ENCODE measurements around the gene MAMDC2.
A peak's percentile ranks its signal among the peaks of the same experiment; 100 is the strongest.

The MAMDC2 gene

GRCh38 chr9:70045452-70045851 lies 1.8 kb downstream of the MAMDC2 start:
- no peaks in the 10 kb centered on the region for H3K36me3 Mint-ChIP-seq
- peak overlapping the region in 1 of 2 donors; percentile 8 for H3K4me3 Mint-ChIP-seq
- H3K9me3 Mint-ChIP-seq, result no peaks in the 10 kb centered on the region
- ATAC-seq (replicated peaks) (no peak), DNase-seq (no peak)
- H3K27ac Mint-ChIP-seq, result no peak overlapping the region
- peaks cover 55 to 64% of the 10 kb centered on the region in 2 donors for H3K27me3 Mint-ChIP-seq
- H3K4me1 Mint-ChIP-seq, result peaks cover 11 to 14% of the 10 kb centered on the region in 2 donors

GRCh38 chr9:70046274-70047070 lies 2.8 kb downstream of the MAMDC2 start:
- Mint-ChIP-seq H3K4me1 (peaks cover 11 to 14% of the 10 kb centered on the region in 2 donors), H3K36me3 (no peaks in the 10 kb centered on the region), H3K9me3 (no peaks in the 10 kb centered on the region), H3K4me3 (no peak overlapping the region), H3K27me3 (peaks cover 54 to 61% of the 10 kb centered on the region in 2 donors), H3K27ac (no peak overlapping the region)
- DNase-seq (no peak), ATAC-seq (replicated peaks) (no peak)

GRCh38 chr9:70049236-70049635 lies 5.6 kb downstream of the MAMDC2 start:
- DNase-seq, result no peak
- Mint-ChIP-seq H3K9me3 (no peaks in the 10 kb centered on the region), H3K4me1 (peaks cover 6 to 8% of the 10 kb centered on the region in 2 donors), H3K27me3 (peaks cover 39 to 53% of the 10 kb centered on the region in 2 donors), H3K36me3 (no peaks in the 10 kb centered on the region), H3K4me3 (no peak overlapping the region), H3K27ac (no peak overlapping the region)
- ATAC-seq (replicated peaks), result no peak

GRCh38 chr9:70049672-70050271 lies 6.1 kb downstream of the MAMDC2 start:
- Mint-ChIP-seq H3K27me3 (peaks cover 34 to 50% of the 10 kb centered on the region in 2 donors), H3K4me3 (no peak overlapping the region), H3K4me1 (peaks cover 1 to 3% of the 10 kb centered on the region in 2 donors), H3K9me3 (no peaks in the 10 kb centered on the region), H3K27ac (no peak overlapping the region), H3K36me3 (no peaks in the 10 kb centered on the region)
- DNase-seq (no peak), ATAC-seq (replicated peaks) (no peak)

GRCh38 chr9:70052768-70053167 lies 9.1 kb downstream of the MAMDC2 start:
- DNase-seq (no peak), ATAC-seq (replicated peaks) (no peak)
- H3K9me3 Mint-ChIP-seq, result no peaks in the 10 kb centered on the region
- no peak overlapping the region for H3K4me3 Mint-ChIP-seq
- no peaks in the 10 kb centered on the region for H3K36me3 Mint-ChIP-seq
- peaks cover 0 to 3% of the 10 kb centered on the region in 2 donors for H3K4me1 Mint-ChIP-seq
- H3K27me3 Mint-ChIP-seq, result peaks cover 22 to 29% of the 10 kb centered on the region in 2 donors
- no peak overlapping the region for H3K27ac Mint-ChIP-seq

GRCh38 chr9:70053864-70054263 lies 10.2 kb downstream of the MAMDC2 start:
- Mint-ChIP-seq H3K27me3 (peaks cover 15 to 24% of the 10 kb centered on the region in 2 donors), H3K36me3 (no peaks in the 10 kb centered on the region), H3K27ac (no peak overlapping the region), H3K4me1 (peaks cover 0 to 1% of the 10 kb centered on the region in 2 donors), H3K4me3 (no peak overlapping the region), H3K9me3 (no peaks in the 10 kb centered on the region)
- DNase-seq, result no peak
- no peak for ATAC-seq (replicated peaks)

GRCh38 chr9:70054521-70054920 lies 10.9 kb downstream of the MAMDC2 start:
- H3K4me1 Mint-ChIP-seq, result no peaks in the 10 kb centered on the region
- no peak overlapping the region for H3K4me3 Mint-ChIP-seq
- ATAC-seq (replicated peaks) (no peak), DNase-seq (no peak)
- H3K27me3 Mint-ChIP-seq, result peaks cover 14 to 24% of the 10 kb centered on the region in 2 donors
- H3K27ac Mint-ChIP-seq, result no peak overlapping the region
- H3K9me3 Mint-ChIP-seq, result no peaks in the 10 kb centered on the region
- H3K36me3 Mint-ChIP-seq, result no peaks in the 10 kb centered on the region

- Mint-ChIP-seq H3K9me3 (peaks cover 0 to 2% of the 10 kb centered on the region in 2 donors), H3K27me3 (peaks cover 14 to 24% of the 10 kb centered on the region in 2 donors), H3K27ac (no peak overlapping the region), H3K4me3 (no peak overlapping the region), H3K4me1 (no peaks in the 10 kb centered on the region), H3K36me3 (no peaks in the 10 kb centered on the region)
- DNase-seq (no peak), ATAC-seq (replicated peaks) (no peak)
Measured at GRCh38 chr9:70055406-70056210, 12.0 kb downstream of the MAMDC2 start.

GRCh38 chr9:70056211-70056944 lies 12.7 kb downstream of the MAMDC2 start:
- Mint-ChIP-seq H3K27me3 (peaks cover 14 to 20% of the 10 kb centered on the region in 2 donors), H3K9me3 (peaks cover 0 to 2% of the 10 kb centered on the region in 2 donors), H3K27ac (no peak overlapping the region), H3K4me1 (peaks cover 2 to 4% of the 10 kb centered on the region in 2 donors), H3K4me3 (no peak overlapping the region), H3K36me3 (no peaks in the 10 kb centered on the region)
- DNase-seq, result no peak
- ATAC-seq (replicated peaks), result no peak

- DNase-seq, result no peak
- Mint-ChIP-seq H3K4me1 (peaks cover 4 to 11% of the 10 kb centered on the region in 2 donors), H3K9me3 (peaks cover 0 to 2% of the 10 kb centered on the region in 2 donors), H3K36me3 (no peaks in the 10 kb centered on the region), H3K4me3 (no peak overlapping the region), H3K27ac (no peak overlapping the region), H3K27me3 (peaks cover 5 to 8% of the 10 kb centered on the region in 2 donors)
- no peak for ATAC-seq (replicated peaks)
Measured at GRCh38 chr9:70058569-70059116, 15.0 kb downstream of the MAMDC2 start.

GRCh38 chr9:70060148-70060882 lies 16.7 kb downstream of the MAMDC2 start:
- Mint-ChIP-seq H3K36me3 (no peaks in the 10 kb centered on the region), H3K27ac (no peak overlapping the region), H3K27me3 (peaks cover 4 to 7% of the 10 kb centered on the region in 2 donors), H3K4me1 (peaks cover 4 to 11% of the 10 kb centered on the region in 2 donors), H3K4me3 (no peak overlapping the region), H3K9me3 (peaks cover 0 to 2% of the 10 kb centered on the region in 2 donors)
- DNase-seq (no peak), ATAC-seq (replicated peaks) (no peak)

- no peak overlapping the region for H3K27ac Mint-ChIP-seq
- peaks cover 0 to 2% of the 10 kb centered on the region in 2 donors for H3K9me3 Mint-ChIP-seq
- DNase-seq (peak; percentile 16), ATAC-seq (replicated peaks) (peak; percentile 99 to 100)
- peaks cover 7 to 8% of the 10 kb centered on the region in 2 donors for H3K27me3 Mint-ChIP-seq
- peaks cover 4 to 11% of the 10 kb centered on the region in 2 donors for H3K4me1 Mint-ChIP-seq
- H3K36me3 Mint-ChIP-seq, result no peaks in the 10 kb centered on the region
- H3K4me3 Mint-ChIP-seq, result no peak overlapping the region
Measured at GRCh38 chr9:70060883-70061507, 17.3 kb downstream of the MAMDC2 start.

GRCh38 chr9:70061776-70062175 lies 18.1 kb downstream of the MAMDC2 start:
- ATAC-seq (replicated peaks), result no peak
- H3K36me3 Mint-ChIP-seq, result no peaks in the 10 kb centered on the region
- H3K27ac Mint-ChIP-seq, result no peak overlapping the region
- no peak for DNase-seq
- peaks cover 0 to 2% of the 10 kb centered on the region in 2 donors for H3K9me3 Mint-ChIP-seq
- H3K4me3 Mint-ChIP-seq, result no peak overlapping the region
- peaks cover 7% of the 10 kb centered on the region in 2 donors for H3K27me3 Mint-ChIP-seq
- H3K4me1 Mint-ChIP-seq, result peaks cover 4 to 11% of the 10 kb centered on the region in 2 donors

Data from stimulated activated naive B cell treated with anti-CD40 and anti-IgM and Interleukin-4, amounts not matched to agents 10 μg/mL and 1 μg/mL and 100 μg/mL, for 72 hours (primary cell).